HG03097 (cell line): ENCODE results near the gene CHST7.

Experiments
- ATAC-seq: cut with Tn5 transposase; IDR thresholded peaks from one replicate; pipeline ENCODE4 v1.9.1; 2021; ENCODE audit not compliant: unreplicated experiment, low FRiP score

CHST7 gene

GRCh38 chrX:46601283-46601682 is 27.7 kb downstream of the CHST7 start:
- no peak for ATAC-seq

GRCh38 chrX:46602468-46603102 is 29.0 kb downstream of the CHST7 start:
- ATAC-seq: no peak

- ATAC-seq: no peak
Observed at GRCh38 chrX:46607916-46608315, 34.4 kb downstream of the CHST7 start.

- no peak for ATAC-seq
Observed at GRCh38 chrX:46610070-46610658, 36.6 kb downstream of the CHST7 start.

- no peak for ATAC-seq
Observed at GRCh38 chrX:46611658-46612362, 38.2 kb downstream of the CHST7 start.

GRCh38 chrX:46617906-46618305 is 44.3 kb downstream of the CHST7 start:
- ATAC-seq: no peak

GRCh38 chrX:46618947-46619346 is 45.4 kb downstream of the CHST7 start:
- no peak for ATAC-seq

GRCh38 chrX:46620505-46620904 is 46.9 kb downstream of the CHST7 start:
- no peak for ATAC-seq

GRCh38 chrX:46621572-46621971 is 48.0 kb downstream of the CHST7 start:
- no peak for ATAC-seq

GRCh38 chrX:46624090-46624786 is 50.7 kb downstream of the CHST7 start:
- no peak for ATAC-seq

- no peak for ATAC-seq
Observed at GRCh38 chrX:46626566-46626965, 53.0 kb downstream of the CHST7 start.

- no peak for ATAC-seq
Observed at GRCh38 chrX:46627062-46627461, 53.5 kb downstream of the CHST7 start.

GRCh38 chrX:46627711-46628419 is 54.3 kb downstream of the CHST7 start:
- ATAC-seq: no peak

GRCh38 chrX:46628460-46629371 is 55.2 kb downstream of the CHST7 start:
- peak; percentile 82 for ATAC-seq

GRCh38 chrX:46630141-46630540 is 56.6 kb downstream of the CHST7 start:
- no peak for ATAC-seq

GRCh38 chrX:46634577-46634976 is 61.0 kb downstream of the CHST7 start:
- ATAC-seq: no peak

GRCh38 chrX:46635186-46635585 is 61.6 kb downstream of the CHST7 start:
- no peak for ATAC-seq

- ATAC-seq: no peak
Observed at GRCh38 chrX:46636223-46636622, 62.7 kb downstream of the CHST7 start.

GRCh38 chrX:46637938-46638337 is 64.4 kb downstream of the CHST7 start:
- ATAC-seq: peak; percentile 52

- no peak for ATAC-seq
Observed at GRCh38 chrX:46642145-46642544, 68.6 kb downstream of the CHST7 start.
